Activated naive CD8-positive, alpha-beta T cell treated with anti-CD3 and anti-CD28 coated beads, Interleukin-2, amount 50 U/mL, for 16 hours (primary cell): ENCODE data around the gene COPZ2.
A peak's percentile ranks its signal among the peaks of the same experiment; 100 is the strongest.
"Not testable (repeated sequence)": the region's sequence is repeated elsewhere in the genome, so short reads cannot be mapped to it uniquely, and the experiment has no call there.

Experiments used
- DNase-seq: peaks from one replicate; pipeline ENCODE4 v3.0.0-alpha.2; 2020; ENCODE audit warnings: low read depth, low spot score

COPZ2 gene

DNA sequence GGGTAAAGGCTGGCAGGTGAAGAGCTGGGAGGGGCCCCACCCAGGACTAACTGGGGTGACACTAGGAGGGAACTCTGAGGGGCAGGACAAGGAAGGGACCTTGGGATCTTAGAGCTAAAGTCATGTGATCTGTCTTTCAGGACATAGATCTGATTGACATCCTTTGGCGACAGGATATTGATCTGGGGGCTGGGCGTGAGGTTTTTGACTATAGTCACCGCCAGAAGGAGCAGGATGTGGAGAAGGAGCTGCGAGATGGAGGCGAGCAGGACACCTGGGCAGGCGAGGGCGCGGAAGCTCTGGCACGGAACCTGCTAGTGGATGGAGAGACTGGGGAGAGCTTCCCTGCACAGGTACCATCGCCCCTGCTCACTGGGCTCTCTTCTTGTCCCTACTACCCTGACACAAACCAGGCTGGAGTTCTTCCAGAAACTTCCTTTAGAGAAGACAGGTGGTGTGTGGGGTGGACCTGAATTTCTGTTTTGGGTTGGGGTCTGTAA is 18.7 kb upstream of the COPZ2 start:
- no peak for DNase-seq

GRCh38 chr17:48055531-48056245 is 18.1 kb upstream of the COPZ2 start:
- DNase-seq, result no peak

DNA sequence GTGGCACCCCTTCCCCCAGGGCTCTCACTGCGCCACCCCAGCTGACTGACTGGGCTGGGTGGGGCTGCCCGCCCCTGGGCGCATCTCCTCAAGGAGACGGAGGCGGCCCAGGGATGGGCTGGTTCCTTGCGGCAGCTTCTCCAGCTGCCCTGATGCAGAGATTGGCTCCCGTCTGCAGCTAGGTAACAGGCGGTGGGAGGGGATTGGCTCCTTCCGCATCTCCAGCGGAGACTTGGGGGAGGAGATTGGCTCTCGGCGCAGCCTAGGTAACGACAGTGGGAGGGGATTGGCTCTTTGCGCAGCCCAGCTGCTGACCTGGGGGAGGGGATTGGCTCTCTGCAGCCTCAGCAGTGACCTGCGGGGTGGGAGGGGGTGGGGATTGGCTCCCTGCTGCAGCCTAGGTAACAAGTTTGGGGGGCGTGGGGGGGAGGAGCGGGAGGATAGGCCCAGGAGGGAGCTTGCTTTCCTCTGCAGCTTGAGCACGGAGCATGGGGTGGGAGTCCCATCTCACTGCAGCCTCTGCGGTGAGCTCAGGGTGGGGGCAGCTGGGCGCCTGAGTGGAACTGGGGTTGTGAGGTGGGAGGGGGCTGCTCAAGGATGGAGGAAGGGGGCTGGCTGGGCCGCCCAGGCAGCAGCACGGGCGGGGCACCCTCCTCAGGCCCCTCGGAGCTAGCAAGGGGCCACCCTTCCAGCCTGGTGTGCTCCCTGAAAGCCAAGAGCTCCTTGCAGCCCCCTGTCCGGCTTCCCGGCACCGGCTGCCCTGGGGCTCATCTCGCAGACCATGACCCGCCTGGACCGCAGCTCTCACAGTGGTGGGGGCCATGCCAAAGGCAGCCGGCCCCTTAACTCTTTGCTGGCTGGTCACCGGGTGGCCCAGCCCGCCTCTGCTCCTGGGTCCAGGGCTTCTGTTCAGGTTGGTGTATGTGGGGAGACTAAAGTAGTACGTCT is 16.9 kb upstream of the COPZ2 start:
- no peak for DNase-seq

DNA sequence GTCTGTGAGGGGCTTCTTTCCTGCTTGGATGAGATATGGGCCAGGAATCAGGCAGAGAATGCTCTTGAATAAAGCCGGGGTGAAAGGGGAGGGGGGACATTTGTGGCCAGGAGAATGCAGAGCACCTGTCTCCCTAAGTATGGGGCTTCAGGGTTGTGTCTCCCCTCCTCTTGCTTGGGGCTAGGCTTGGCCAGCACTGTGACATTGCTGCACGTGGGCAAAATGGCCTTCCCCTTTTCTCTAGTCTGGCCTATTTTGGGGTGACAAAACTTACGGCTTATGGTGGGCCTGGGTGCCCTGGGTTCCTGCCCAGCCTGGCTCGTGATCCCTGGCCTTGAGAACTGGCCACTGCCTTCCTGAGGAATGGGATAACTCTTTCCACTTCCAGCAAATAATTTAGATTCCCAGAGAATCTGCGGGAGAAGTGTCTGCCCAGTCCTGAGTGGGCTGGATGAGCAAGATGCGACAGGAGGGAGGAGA is 16.2 kb upstream of the COPZ2 start:
- no peak for DNase-seq

DNA sequence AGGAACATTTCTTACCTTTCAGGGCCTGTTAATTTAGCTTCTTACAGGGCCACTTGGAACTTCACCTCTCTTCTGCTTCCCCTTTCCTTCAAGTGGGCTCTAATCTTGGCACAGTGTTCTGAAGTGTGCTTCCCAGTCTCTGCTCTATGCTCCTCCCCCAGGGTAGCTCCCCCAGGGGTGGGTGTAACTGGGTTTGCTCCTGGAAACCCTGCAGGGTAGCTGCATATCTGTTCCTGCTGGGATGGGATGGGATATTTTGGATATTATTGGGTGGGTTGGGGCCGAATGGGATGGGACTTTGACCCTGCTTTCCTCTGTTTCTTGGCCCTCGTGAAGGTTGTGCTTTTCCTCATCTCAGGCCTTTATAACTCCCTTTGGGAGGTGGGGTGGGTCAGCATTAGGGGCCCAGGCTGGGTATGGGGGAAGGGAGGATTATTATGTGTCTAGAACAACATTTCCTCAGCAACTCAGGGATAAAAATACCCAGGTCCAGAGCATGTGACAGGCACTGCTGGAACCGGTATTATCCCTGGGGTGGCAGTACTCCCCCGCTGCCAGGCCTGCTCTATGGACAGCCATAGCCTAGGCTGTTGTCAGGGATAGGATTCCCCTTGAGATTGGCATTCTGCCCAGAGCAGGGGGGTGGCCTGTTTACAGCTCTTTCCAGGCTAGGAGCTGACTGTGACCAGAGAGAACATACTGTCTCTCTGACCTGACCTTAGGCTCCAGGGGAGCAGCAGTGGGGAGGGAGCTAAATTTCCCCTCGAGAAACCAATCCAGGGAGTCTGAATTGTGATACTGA is 15.6 kb upstream of the COPZ2 start:
- no peak for DNase-seq

GRCh38 chr17:48051706-48052486 is 14.3 kb upstream of the COPZ2 start:
- DNase-seq, result no peak

- no peak for DNase-seq
Measured at GRCh38 chr17:48051283-48051682, 13.7 kb upstream of the COPZ2 start.

DNA sequence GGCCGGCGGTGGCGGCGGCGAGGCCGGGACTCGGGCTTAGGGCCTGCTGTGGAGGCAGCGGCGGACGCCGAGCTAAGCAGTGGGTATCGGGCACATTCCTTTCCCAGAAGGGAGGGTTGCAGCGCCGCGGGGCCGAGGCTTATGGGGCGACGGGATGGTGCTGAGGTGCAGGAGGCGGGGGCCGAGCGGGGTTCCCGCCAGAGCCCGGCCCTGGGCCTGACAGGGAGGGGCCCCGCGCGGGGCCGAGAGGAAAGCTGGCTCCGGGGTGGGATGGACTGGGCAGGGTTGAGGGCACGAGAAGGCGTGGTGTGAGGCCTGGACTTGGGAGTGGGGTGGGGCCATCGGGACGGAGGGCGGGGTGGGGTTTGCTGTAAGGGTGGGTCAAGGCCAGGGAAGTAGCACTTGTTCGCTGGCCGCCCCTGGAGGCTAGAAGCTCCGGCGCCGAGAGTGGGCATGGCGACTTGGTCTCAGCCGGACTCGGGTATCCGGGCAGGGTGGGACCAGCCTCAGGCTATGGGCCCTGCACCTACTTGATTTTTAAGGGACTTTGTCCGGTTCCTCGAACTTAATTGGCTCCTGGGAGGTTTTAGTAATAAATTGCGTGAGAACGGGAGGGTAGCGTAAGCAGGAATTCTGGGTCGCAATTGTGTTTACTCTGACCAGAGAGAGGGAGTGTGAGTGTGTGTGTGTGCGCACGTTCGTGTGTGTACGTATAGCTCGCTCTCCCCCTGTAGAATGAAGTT is 11.0 kb upstream of the COPZ2 start:
- no peak for DNase-seq

DNA sequence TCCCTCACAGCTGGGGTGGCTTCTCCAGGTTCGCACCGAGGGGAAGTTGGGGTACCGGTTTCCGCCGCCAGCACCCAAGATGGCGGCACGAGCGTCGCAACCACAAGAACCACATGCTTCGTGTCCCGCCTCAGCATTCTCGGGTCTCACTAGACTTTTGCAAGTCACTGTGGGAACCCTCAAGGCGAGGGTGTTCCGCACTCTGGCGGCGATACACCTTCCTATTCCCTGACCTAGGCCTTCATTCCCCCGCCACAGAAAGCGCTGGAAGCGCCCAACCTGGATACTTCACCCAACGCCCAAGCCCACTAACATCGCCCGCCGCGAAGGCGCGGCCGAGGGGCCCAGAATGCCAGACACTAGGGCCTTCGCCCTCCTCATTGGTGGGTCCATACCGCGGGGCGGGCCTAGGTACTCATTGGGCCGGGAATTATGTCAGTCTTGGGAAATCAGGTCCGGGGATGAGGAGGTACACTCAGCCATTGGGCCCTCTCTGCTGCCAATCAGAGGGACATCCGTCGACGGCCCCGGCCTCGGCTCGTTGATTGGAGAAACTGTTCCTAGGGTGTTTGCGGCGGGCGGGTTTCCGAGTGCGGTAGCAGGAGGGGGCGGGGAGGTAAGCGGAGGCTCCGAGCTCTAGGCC is 10.3 kb upstream of the COPZ2 start, which contains the start of gene NFE2L1:
NFE2L1 (plus strand) TSS at position 619 of the 643 bp plus-strand sequence. CDS start 2,760 bp downstream, outside the sequence.
- DNase-seq, result peak; percentile 92

GRCh38 chr17:48047113-48047740 is 9.6 kb upstream of the COPZ2 start:
- DNase-seq, result no peak

DNA sequence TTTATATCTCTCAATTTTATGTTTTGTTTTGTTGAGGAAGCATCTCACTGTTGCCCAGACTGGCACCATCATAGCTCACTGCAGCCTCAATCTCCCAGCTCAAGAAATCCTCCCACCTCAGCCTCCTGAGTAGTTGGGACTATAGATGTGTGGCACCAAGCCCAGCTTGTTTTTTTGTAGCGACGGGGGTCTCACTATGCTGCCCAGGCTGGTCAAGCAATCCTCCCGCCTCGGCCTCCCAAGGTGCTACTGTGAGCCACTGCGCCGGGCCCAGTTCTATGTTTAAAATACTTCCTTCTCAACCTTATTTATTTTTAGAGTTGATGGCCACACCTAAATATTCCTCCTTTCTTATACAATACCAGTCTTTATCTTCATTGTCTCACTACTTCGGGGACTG is 8.7 kb upstream of the COPZ2 start:
- no peak for DNase-seq

- DNase-seq, result no peak
Measured at GRCh38 chr17:48045316-48046001, 7.9 kb upstream of the COPZ2 start.

DNA sequence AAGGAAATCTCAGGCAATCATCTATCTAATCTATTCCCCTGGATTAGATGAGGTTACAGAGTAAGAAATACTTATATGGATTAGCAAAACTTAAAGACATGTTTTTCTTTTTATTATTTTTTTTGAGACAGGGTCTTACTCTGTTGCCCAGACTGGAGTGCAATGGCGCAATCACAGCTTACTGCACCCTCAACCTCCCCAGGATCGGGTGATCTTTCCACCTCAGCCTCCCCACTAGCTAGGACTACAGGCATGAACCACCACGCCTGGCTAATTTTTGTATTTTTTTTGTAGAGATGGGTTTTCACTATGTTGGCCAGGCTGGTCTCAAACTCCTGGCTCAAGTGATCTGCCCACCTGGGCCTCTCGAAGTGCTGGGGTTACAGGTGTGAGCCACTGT is 7.3 kb upstream of the COPZ2 start:
- DNase-seq, result no peak

GRCh38 chr17:48043176-48043575 is 5.6 kb upstream of the COPZ2 start:
- DNase-seq, result no peak

- no peak for DNase-seq
Measured at GRCh38 chr17:48038687-48039086, 1.1 kb upstream of the COPZ2 start.

GRCh38 chr17:48037838-48038323 is 284 bp upstream of the COPZ2 start:
- DNase-seq, result no peak

DNA sequence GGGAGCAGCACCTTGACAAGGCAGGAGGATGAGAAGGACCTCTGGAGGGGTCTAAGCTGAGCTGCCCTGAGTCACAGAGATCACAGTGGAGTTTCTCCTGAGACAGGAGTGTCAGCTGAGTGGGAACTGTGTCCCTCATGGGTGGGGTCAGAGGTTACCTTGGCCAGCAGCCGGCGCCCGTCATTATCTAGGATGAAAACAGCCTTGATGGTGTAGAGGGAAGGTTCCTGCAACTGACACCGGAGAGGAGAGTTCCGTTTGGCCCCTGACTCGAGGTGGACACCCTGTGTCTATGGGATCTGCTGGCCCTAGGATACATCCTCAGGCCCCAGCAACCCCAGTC is 933 bp downstream of the COPZ2 start:
- DNase-seq, result no peak

DNA sequence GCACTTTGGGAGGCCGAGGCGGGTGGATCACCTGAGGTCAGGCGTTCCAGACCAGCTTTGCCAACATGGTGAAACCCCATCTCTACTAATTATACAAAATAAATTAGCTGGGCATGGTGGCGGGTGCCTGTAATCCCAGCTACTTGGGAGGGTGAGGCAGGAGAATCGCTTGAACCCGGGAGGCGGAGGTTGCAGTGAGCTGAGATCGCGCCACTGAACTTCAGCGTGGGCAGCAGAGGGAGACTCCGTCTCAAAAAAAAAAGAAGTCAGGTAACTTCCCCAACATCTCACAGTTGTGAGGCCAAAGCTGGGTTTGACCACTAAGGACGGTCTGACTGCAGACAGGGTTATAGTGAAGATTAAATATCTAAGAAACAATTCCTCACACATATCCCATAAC is 2.9 kb downstream of the COPZ2 start:
- DNase-seq, result not testable (repeated sequence)
